ENCODE data around the gene ALDOB.
"Not testable (repeated sequence)": the region's sequence is repeated elsewhere in the genome, so short reads cannot be mapped to it uniquely, and the experiment has no call there.

Gene ALDOB

GRCh38 chr9:101419863-101420262 lies 15.7 kb downstream of the ALDOB start:
- DNase-seq = no peak

GRCh38 chr9:101418518-101419430 lies 16.8 kb downstream of the ALDOB start:
- DNase-seq = no peak

GRCh38 chr9:101417977-101418376 lies 17.6 kb downstream of the ALDOB start:
- no peak for DNase-seq

GRCh38 chr9:101417389-101417788 lies 18.2 kb downstream of the ALDOB start:
- no peak for DNase-seq

GRCh38 chr9:101415578-101415977 lies 20.0 kb downstream of the ALDOB start:
- no peak for DNase-seq

GRCh38 chr9:101414839-101415238 lies 20.7 kb downstream of the ALDOB start:
- DNase-seq = no peak

GRCh38 chr9:101409079-101409477 lies 26.5 kb downstream of the ALDOB start:
- DNase-seq = no peak

- no peak for DNase-seq
Observed at GRCh38 chr9:101408374-101409078, 27.0 kb downstream of the ALDOB start.

GRCh38 chr9:101403516-101404285 lies 31.9 kb downstream of the ALDOB start:
- no peak for DNase-seq

GRCh38 chr9:101400120-101400519 lies 35.5 kb downstream of the ALDOB start:
- DNase-seq = no peak

- no peak for DNase-seq
Observed at GRCh38 chr9:101399643-101399970, 36.0 kb downstream of the ALDOB start.

GRCh38 chr9:101398930-101399642 lies 36.5 kb downstream of the ALDOB start:
- DNase-seq = no peak

- DNase-seq = peak; percentile 99
Observed at GRCh38 chr9:101398068-101398929, 37.3 kb downstream of the ALDOB start, which contains the start of the genes MRPL50 and ZNF189. Gene MRPL50, minus strand, starts transcription at chr9:101398618. Its CDS starts 26 bp downstream, at chr9:101398592. Gene ZNF189, plus strand, starts transcription at chr9:101398851. Its CDS starts 306 bp downstream, at chr9:101399157.

- no peak for DNase-seq
Observed at GRCh38 chr9:101397746-101398067, 37.9 kb downstream of the ALDOB start.

- no peak for DNase-seq
Observed at GRCh38 chr9:101394687-101395086, 40.9 kb downstream of the ALDOB start.

GRCh38 chr9:101393135-101393534 lies 42.4 kb downstream of the ALDOB start:
- no peak for DNase-seq

GRCh38 chr9:101388507-101388993 lies 47.0 kb downstream of the ALDOB start:
- no peak for DNase-seq

GRCh38 chr9:101387871-101388506 lies 47.6 kb downstream of the ALDOB start:
- DNase-seq = no peak

GRCh38 chr9:101384873-101385536 lies 50.6 kb downstream of the ALDOB start, which contains the start of gene BAAT:
Gene BAAT, minus strand, starts transcription at chr9:101385006. Its CDS starts 13,602 bp downstream, at chr9:101371404.
- not testable (repeated sequence) for DNase-seq

- no peak for DNase-seq
Observed at GRCh38 chr9:101383361-101383760, 52.2 kb downstream of the ALDOB start.

Measured in CD4-positive, alpha-beta T cell treated with Interleukin-15 for 1 hour (primary cell).